Eye (tissue), 1 donor: ENCODE measurements around the gene LCE1A.
A peak's percentile ranks its signal among the peaks of the same experiment; 100 is the strongest.

Experiments
- DNase-seq: peaks from one replicate; pipeline ENCODE4 v3.0.0-alpha.2; 2015

LCE1A gene

DNA sequence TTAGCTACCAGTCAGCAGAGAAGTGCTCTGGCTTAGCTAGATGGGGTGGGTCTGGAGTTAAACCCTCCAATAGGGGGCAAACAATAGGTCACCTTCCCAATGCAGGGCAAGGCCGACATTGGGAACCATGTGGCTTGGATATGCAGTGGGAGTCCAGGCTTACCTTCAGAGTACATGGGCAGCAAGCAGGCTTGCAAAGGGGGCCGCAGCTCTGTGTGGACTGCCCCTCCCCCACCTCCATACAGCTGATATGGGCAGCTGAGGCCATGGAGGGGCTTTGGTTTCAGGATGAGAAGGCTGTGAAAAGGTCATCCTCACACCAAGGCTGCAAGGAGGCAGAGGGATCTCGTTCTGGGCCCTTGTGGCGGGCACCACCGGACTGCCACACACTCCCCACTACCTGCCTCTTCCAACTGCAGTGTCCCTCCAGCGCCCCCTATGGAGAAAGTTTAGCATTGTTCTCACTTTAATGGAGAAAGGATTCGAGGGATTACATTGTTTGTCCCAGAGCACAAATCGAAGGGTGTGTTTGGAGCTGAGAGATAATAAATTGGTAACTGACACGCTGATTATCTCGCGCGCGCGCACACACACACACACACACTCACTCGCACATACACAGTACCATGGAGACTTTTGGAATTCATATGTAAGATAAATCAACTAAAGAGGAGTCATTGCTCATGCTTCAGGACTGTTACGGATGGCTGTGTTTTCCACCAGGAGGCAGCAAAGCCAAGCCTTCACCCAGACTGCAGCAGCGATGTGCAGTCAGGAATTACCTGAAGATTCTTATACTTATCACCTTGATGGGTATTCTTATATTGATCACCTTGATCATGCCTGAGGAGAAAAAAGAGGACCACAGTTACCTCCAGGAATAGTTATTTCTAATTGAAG is 43.8 kb downstream of the LCE1A start:
- DNase-seq, result peak; percentile 42

DNA sequence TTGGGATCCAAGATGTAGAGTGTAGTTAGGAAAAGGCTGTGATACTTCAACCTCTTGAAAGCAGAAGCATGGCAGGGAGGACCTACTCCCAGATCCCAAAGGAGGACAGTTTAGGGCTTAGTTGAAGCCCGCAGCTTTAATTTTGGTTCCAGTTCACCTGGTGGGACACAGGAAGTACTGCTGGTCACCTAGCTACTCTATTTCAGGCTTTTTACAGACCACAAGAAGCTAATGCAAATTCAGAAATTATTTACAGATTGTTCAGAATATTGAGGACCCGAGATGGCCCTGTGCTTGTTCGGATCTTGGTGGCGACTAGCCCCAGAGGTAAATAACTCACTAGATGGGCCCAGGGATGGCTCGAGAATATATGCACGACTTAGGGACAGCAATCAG is 44.5 kb downstream of the LCE1A start:
- DNase-seq, result no peak

DNA sequence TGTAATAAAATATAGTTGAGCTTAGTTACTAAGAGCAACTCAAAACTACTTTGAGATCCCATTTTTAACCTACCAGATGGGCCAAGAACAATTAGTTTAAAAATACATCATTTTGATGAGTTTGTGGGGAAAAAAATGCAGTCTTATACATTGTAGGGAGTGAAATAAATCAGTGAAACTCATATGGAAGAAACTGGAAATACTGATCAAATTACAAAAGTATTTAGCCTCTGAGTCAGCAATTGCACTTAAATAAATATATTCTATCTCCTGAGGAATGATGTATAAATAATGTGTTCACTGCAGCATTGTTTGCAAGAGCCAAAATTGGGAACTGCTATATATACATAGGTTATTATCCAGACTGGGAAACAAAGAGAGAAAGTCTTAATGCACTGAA is 46.2 kb downstream of the LCE1A start:
- no peak for DNase-seq

DNA sequence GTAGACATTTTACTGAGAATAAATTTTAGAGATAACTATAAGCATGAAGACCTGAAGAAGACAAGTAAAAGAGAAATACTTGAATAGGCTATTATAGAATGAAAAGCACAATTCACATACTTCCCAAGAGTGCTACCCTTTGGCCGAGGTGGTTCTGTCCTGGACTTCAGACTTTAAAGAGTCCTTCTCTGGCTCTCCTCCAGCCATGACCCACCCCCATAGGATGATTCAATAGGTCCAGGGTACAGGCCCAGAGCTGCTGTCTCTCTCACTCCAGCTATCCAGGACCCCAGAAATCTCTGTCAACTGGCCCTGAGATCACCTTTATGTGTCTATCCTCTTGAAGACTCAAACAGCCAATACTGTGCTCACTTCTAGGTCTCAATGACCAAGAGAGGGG is 49.6 kb downstream of the LCE1A start:
- DNase-seq, result no peak
